Fibroblast of the aortic adventitia (primary cell): Measurements from ENCODE around the gene ARHGAP23. TPM values are rescaled to one million over a fixed set of nuclear protein-coding genes. Genes with fewer than 3 reads are reported as not detected.
A peak's percentile ranks its signal among the peaks of the same experiment; 100 is the strongest.

Experiments
- DNase-seq: peaks from one replicate; pipeline ENCODE4 v3.0.0-alpha.2; 2010; ENCODE audit warnings: low read depth
- H3K4me3 ChIP-seq: 2 replicates; pipeline ENCODE4 v1.5.1; 2011; ENCODE audit warnings: low read depth, mild to moderate bottlenecking, control low read depth, low read length, moderate library complexity
- total RNA-seq: library from RNA; depleted of rRNA; stranded (reverse); fragments of >200 nt; gene quantifications from 2 replicates; pipeline ENCODE4 v1.2.3, GENCODE V29; 2012; ENCODE audit warnings: low replicate concordance
- TF ChIP-seq, protein P1 (sequence below): IDR thresholded peaks from 2 replicates; pipeline ENCODE4 v1.5.1; 2011; ENCODE audit warnings: mild to moderate bottlenecking, low read length, control low read depth, inconsistent platforms; ENCODE audit not compliant: insufficient read depth

The ARHGAP23 gene
- total RNA-seq, 1 donor: 38.3 TPM

DNA sequence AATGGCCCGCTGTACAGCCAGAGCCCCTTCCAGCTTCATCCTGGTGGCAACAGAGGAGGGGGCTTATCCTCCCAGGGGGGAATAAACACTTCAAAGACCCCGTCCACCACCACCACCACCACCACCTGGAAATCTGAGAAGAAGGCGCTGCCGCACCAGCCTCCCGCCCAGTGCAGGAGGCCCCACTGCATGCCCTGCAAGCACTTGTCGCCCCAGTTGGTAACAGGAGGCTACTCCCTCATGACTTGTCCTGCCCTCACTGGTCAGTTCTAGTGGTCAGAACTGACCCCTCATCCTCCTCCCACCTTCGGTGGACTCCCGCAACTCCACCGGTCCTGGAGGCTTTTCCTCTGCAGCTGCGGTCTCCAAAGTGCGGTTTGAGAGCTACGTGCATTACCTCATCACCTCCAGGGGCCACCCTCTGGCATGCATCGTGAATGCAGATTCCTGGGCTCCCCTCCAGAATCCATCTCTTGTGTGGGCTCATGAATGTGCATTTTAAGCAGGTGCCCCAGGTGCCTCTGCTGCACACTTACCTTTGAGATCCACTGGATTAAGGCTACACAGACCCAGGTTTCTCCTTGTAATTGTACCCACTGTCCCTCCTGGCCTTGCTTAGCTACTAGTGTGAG is 105.7 kb downstream of the ARHGAP23 start:
- TF ChIP-seq, protein P1, sequence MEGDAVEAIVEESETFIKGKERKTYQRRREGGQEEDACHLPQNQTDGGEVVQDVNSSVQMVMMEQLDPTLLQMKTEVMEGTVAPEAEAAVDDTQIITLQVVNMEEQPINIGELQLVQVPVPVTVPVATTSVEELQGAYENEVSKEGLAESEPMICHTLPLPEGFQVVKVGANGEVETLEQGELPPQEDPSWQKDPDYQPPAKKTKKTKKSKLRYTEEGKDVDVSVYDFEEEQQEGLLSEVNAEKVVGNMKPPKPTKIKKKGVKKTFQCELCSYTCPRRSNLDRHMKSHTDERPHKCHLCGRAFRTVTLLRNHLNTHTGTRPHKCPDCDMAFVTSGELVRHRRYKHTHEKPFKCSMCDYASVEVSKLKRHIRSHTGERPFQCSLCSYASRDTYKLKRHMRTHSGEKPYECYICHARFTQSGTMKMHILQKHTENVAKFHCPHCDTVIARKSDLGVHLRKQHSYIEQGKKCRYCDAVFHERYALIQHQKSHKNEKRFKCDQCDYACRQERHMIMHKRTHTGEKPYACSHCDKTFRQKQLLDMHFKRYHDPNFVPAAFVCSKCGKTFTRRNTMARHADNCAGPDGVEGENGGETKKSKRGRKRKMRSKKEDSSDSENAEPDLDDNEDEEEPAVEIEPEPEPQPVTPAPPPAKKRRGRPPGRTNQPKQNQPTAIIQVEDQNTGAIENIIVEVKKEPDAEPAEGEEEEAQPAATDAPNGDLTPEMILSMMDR: no peak
- no peak for DNase-seq
- no peak overlapping the region for H3K4me3 ChIP-seq

DNA sequence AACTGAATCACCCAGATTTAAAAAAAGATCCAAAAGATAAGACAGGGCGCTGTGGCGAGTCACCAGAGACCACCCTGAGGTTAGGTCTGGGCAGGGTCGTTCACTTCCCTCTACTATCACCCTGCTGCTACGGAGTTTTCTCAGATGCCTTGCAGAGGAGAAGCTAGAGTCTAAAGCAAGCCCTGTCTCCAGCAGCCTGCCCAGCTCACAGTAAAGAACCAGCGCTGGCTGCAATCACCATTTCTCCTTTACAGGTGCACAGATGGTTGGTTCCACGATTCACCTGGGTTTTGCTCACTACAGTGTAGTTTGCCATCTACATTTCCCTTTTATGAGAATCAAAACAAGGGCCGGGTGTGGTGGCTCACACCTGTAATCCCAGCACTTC is 106.2 kb downstream of the ARHGAP23 start:
- TF ChIP-seq, protein P1: no peak
- H3K4me3 ChIP-seq: no peak overlapping the region
- DNase-seq: no peak

DNA sequence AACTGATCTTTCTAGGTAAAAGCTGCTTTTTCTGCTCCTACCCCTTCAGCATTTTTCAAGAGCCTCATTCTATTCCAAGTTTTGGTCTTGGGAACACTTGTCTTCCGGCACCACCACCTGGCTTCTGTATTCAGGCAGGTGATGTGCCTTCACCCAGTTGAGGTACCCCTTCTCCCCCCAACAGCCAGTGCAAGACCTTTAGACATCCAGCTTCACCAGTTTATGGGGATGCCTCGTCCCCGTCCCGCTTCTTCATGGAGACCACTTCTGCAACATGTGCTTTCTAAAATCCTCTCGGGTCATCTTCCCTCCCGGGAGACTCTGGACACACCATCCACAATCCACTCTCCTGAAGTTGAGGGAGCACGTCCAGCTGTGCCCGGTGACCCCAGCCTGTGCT is 107.6 kb downstream of the ARHGAP23 start:
- TF ChIP-seq, protein P1: no peak
- no peak for DNase-seq

DNA sequence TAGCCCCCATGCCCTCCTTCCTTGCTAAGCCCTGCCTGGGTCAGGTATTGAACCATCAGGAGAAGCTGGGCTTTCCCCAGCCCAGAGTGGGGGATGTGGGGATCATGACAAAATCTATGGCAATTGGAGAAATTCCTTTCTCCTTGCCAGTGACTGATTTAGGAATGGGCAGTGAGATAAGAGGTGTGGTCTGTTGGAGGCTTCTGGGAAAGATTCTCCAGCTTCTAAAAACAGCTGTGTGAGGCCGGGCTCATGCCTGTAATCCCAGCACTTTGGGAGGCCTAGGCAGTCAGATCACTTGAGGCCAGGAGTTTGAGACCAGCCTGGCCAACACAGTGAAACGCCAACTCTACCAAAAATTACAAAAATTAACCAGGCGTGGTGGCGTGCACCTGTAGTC is 108.4 kb downstream of the ARHGAP23 start:
- TF ChIP-seq, protein P1: no peak
- DNase-seq: peak; percentile 52
- no peak overlapping the region for H3K4me3 ChIP-seq

More for the DNA sequence above, 107.6 kb downstream of the ARHGAP23 start:
- H3K4me3 ChIP-seq: no peak overlapping the region

DNA sequence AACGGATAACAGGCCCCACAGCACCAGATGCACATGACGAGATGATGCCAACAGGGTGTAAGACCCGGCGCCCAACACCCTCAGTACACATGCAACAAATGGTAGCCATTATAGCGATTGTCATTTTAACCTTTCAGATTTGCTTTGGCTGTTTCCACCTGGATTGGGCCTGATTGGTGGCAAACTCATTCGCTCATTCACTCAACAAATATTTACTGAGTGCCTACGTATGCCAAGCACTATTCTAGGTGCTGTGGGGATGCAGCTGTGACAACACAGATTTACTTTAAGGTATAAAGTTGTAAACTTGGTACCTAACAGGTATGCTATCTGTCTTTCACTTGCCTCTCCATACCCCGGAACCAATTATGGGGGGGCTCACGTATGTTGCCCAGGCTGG is 110.6 kb downstream of the ARHGAP23 start:
- TF ChIP-seq, protein P1: no peak
- no peak for DNase-seq
- H3K4me3 ChIP-seq: no peak overlapping the region

DNA sequence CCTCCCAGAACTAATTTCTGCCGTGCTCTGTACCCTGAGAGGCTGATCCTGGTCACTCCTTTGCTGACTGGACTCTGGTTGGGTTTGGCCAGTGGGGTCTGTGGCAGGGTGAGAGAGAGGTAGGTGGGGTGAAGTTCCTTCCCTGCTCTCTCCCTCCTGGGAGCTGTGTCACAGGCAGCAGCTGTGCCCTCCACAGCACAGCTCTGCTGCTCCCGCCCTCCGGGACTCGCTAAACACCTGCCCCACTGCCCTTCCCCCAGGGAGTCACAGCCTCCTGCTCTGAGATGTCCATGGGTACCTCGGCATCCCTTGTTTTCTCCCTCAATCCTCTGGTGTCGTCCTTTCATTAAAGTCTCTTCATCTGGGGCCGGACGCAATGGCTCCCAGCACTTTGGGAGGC is 111.1 kb downstream of the ARHGAP23 start:
- no peak overlapping the region for H3K4me3 ChIP-seq
- DNase-seq: no peak
- TF ChIP-seq, protein P1: no peak

DNA sequence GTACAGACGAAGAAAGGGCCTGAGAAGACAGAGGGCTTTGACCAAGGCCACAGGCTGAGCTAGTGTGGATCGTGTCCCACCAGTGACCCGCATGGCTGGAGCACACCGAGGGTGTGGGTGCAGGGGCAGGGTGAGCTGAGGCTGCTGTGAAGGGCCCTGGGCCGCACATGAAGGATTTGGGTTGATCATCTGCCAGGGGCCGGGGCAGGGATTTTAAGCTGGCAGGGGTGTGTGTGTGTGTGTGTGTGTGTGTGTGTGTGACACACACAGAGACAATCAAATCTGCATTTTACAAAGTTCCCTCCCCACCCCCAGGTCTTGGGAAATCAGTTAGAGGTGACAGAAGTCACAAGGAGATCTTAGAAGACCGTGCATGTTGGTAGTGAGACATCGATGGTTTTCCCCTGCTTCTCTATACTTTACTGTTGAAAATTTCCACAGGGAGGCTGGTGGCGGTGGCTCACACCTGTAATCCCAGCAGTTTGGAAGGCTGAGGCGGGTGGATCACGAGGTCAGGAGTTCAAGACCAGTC is 112.3 kb downstream of the ARHGAP23 start:
- TF ChIP-seq, protein P1: no peak
- no peak for DNase-seq
- no peak overlapping the region for H3K4me3 ChIP-seq
